HG03025 (cell line): ENCODE measurements around the gene TCFL5.
A peak's percentile ranks its signal among the peaks of the same experiment; 100 is the strongest.

Experiments used
- ATAC-seq: cut with Tn5 transposase; IDR thresholded peaks from one replicate; pipeline ENCODE4 v1.9.1; 2021; ENCODE audit warnings: mild to moderate bottlenecking, moderate library complexity; ENCODE audit not compliant: unreplicated experiment, low FRiP score

TCFL5 gene

DNA sequence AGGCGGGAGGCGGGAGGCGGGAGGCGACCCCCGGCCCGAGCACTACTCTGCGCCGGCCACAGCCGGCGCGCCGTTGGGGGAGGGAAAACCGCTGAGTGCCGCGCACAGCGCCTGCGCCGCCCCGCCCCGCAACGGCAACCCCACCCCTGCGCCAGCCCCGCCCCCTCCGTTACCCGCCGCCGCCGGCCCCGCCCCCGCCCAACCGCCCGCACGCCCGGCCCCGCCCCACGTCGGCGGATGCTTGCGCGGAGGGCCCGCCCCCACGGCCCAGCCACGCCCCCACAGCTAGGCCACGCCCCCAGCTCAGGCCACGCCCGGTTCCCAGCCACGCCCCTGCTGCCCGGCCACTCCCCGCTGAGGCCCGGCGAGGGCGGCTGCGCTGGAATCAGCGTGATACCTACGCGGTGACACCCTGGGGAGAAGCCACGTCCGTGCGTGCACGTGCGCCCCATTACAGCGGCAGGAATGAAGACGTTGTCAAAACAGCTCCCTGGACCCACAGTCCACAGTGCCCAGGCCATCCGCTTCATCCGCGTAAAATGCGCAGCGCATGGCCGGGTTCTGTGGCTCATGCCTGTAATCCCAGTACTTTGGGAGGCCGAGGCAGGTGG is at the start of gene TCFL5:
Gene TCFL5, minus strand, starts transcription at position 97 of the 611 bp plus-strand sequence. CDS start 152 bp downstream, outside the sequence.
- peak; percentile 53 for ATAC-seq

DNA sequence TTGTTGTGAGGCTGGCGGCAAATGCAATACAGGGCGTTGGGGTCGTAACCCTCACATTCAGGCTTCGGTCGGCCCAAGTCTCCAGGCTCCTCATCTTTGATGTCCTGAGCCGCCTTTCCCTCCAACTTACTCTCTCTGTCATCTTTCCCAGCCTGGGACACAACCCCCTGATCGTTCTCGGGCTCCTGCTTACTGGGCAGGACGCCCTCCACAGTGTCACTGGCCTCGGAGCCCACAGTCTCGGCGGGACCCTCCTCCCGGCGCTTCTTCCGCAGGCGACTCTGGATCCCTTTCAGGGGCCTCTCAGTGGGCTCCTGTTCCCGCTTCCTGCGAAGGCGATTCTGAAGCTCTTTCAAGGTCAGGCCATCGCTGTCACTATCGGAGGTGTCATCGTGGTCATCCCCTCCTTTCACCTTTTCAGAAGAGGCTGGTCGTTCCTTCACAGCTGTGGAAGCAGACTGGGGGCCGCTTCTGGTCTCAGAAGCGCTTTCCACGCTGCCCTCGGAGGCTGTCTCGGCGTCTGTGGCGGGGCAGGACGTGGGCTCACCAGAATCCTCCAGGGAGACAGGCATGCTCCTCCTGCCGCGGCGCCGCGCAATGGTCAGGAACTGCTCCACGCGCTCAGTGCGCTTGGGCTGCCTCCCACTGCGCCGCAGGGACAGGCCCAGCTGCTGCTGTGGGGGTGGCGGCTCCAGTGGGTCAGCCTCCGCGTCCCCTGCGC is 49.3 kb upstream of the TCFL5 start:
- no peak for ATAC-seq

DNA sequence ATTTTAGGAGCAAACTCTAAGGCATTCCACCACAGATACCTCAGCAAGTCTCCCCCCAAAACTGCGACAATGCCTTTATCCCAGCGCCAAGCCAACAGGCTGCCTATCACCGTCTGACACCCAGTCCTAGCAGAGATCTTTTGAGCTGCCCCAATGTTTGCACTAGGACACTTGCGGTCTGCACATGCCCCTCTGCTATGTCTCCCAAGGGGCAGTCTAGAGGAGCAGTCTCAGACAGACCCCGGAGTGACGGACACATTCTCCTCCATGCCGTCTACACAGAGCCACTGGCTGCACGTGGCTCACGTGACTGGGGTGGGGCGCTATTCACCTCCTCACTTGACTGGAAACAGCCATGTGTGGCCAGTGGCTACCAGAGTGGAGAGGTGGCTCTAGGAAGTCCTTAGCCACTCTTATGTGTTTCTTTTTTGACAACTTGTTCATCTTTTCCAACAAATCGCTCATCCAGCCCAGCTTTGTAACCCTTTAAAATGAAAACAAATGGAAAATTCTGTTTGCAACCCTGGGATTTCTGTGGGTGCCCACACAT is 48.7 kb upstream of the TCFL5 start:
- no peak for ATAC-seq

DNA sequence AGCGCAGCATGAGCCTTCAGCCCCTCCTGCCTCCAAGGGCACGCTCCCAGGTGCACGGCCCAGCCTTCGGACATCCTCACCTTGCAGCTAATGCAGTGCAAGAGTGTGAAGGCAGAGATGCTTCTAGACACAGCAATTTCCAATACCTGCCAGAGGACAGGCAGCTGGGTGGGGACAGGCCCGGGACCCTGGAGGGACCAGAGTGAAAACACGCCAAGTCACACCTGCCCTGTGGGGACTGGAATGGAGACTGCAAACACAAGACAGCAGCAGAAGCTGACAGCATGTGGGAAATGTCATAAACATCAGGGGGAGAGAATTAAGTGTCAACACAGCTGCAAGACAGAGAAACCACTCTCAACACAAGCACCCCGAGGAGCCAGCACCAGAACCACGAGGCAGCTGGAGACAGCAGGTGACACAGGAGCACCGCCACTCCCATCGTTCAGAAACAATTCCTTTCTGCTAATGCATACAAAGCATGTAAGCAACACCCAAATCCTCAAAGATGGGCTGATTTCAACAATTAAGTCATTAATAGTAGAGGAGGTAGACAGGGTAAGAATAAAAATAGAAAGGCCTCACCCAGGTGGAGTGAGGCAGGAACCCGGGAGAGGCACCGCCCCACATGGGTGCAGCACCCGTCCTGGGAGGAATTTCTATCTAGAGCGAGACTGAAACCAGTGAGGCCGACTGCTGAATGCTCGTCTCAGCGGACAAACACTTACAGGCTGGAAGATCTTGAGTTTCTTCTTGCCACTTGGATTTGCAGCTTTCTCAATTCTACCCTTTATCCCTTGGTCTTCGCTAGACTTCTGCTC is 47.6 kb upstream of the TCFL5 start:
- ATAC-seq = no peak

DNA sequence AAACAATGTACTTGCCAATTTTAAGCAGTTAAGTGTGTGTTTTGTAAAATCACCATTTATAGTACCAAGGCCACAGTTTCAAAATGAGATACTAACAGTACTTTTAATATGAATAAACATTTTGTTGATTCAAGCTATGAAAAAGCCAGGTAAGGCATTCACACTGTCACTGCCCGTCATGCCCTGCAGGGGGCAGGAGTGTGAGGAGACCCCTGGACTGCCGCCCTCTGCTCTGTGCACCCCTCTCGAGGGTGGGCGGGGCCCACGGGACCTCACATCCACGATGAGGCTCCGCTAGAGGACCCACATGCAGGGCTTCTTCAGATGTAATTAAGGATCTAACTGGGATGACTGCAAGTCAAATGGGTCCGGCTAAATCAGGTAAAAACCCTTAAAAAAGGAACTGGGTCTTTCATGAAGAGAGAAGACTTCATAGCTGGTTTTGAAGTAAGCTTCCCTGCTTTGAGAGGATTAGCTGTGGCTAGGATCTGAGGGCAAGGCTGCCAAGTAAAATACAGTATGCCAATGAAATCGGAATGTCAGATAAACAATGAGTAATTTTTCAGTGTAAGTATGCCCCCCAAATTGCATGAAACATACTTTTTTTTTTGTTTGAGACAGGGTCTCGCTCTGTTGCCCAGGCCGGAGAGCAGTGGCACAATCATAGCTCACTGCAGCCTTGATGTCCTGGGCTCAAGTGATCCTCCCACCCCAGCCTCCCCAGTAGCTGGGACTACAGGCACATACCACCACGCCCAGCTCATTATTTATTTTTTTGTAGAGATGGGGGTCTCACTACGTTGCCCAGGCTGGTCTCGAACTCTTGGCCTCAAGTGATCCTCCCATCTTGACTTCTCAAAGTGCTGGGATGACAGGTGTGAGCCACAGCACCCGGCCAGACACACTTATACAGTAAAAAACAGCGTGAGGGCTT is 46.0 kb upstream of the TCFL5 start:
- ATAC-seq = no peak

DNA sequence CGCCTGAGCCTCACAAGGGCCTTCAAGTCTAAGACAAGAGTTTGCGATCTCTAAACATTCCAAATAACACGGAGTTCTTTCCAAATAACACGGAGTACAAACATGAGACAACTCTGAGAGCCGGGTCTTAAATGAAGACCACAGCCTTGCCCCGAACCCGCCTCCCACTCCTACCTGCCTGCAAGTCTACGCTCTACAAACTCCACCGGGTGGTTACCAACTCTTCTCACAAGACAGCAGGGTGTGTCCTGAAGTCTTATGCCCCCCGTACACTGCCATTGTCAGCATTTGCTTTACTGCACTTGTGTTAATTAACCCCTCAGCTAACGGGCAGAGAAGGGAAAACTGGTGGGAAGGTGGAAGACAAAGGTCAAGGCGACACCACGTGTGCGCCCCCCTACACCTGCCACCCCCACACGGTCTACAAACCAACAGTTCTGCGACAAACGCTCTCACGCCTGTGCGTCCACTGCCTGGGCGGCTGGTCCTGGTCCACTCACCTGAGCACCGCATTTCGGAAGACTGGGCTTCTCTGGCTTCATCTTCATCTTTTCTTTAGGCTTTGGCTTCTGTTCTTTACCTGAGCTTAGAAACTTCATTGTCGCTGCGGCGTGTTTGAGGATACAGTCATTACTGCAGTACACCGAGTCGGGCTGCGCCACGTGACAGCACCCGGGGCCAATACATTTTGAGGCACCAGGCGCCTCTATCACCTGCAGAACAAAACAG is 45.2 kb upstream of the TCFL5 start:
- ATAC-seq = no peak

DNA sequence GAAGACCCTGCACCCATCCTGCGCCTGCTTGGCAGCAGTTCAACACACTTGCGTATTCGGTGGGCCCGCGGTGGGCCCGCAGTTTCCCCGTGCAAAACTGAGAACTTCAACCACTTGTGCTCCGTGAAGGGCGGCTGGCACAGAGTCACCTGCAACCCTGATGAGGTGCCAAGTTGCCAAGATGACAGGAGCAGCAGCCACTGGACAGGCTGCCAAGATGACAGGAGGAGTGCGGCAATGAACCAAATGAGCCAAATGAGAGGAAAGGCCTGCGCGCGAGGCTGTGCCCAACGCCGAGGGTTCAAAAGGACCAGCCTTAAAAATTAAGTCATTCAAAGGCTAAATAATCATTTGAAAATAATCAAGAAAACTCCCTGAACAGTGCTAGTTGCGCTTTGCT is 44.6 kb upstream of the TCFL5 start:
- ATAC-seq = no peak

DNA sequence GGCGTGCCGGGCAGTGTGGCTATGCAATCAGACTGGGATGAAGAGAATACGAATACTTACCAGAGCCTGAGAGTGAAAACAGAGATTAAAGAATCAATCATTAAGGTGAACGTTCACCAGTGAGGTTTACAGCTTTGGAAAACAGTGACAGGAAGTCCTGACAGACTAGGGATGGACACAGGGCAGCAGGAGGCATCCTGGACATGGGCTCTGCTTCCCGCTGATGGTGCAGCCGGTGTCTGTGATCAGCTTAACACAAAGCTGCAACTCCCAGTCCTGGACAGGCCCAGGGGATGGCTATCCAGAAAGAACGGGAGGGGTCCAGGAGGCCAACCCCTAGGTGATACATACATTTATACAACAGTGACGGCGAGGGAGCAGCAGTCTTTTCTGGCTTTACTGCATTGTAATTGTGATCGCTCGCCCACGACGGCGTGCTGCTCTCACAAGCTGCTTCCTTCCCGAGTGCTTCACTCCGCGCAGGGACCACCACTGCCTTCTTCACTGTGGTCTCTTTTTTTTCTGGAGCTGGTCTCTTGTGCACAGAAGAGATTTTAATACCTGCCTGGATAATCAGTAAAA is 44.0 kb upstream of the TCFL5 start:
- no peak for ATAC-seq

DNA sequence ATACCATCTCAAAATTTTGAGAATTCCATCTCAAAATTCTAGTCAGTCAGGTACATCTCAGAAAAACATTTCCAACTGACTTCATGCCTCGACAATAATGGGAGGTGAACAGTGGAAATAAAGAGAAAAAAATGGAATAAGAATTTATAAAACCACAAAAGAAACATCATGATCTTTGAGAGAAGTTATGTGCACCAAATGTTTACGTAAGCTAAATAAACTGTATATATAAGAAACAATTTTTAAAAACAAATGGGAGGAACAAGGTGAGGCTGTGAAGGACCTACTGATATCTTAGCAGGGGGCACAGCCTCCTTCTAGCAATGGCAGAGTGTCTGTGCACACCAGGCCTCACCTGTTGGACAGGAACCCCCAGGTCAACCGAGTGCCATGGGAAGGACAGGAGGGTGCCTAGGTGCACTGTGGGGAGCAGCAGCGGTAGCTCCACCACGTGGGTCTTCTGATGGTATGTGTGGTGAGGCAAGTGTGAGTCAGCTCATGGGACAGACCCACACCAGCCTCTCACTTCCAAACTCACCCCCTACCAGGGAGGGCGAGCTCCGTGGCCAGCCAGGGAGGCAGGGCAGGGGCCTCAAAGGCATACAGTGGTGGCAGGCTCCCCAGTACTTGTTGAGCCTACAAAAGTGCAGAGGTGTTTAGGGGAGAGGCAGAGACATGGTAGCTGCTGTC is 41.4 kb upstream of the TCFL5 start:
- no peak for ATAC-seq

DNA sequence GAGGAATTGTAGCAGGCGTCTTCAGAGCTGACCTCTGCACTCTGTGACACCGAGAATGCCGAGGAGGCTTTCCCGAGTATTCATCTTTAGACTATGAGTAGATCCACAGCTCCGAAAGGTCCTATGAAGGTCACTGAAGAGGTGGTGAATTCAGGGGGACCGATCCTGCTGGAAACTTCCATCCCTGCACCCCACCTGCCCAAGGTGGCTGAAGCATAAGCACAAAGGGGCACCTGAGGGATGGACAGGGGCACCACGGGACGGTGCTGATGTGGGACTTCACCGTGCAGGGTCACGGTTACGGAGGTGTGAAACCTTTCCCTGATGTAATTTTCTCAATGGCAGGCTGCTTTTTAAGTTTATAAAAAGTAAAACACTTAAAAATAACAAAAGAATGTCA is 40.3 kb upstream of the TCFL5 start:
- ATAC-seq = no peak

DNA sequence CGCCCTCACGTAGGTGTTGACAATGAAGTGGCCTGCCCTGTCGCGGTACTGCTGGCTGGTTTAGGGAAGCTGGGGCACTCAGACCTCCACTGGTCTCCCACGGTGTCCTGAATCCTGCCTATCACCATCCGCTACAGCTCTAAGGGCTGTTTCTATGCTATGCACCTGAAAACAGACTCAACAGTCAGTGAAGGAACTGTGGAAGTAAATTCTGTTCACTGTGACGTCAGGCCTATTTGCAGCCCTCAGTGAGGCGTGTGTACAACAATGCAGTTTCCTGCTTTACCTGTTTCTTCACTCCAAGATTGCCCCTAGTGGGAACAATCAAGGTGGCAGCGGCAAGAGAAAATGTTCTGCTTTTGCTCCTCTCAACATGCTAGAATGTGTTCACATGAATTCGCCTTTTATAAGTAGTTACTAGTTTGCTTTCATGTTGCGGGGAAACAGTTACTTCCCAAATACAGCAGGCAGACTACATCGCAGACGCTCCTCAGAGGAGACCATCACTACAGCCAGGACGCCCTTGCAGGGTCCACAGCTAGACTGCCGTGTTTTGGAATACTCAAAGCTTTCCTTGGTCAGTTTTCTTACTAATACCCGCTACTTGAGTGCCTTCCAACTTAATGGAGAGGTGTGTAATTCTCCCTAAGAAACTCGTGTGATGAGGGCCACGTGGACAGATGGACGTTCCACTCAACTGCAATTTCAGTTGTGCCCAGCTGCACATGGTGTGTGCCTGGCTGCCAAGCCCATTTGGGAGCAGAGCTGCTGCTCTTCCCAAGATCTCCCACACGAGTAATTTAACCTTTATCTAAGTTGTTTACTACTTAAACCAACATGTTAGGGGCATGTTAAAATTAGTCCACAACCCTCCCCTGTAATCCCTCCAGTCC is 39.3 kb upstream of the TCFL5 start:
- ATAC-seq = no peak

DNA sequence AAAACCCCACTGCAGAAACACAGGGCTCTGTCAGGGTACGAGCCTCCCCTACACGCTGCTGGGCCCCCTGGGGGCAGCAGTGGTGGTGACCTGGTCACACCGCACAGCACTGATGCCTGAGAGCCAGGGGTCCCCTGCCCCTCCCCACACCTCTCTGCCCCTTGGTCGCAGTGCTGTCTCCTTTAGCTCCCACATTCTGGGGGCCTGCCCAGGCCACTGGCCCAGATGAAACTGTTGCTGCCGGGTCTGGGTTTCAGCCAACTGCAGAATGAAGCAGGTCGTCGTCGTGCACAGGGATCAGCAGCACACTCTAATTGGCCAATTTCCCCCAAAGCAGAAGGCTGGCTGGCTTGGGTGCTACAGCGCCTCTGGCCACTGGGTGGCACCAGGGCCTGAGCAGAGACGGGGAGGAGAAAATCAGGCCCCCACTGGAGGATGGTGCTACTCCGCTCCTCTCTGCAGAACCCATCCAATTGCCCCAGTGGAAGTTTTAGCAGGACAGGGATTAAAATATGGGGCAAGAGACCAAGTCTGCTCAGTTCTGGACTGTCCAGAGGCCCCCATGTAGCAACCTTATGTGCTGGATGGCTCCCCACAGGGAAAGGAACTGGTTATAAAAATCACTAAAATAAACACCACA is 38.5 kb upstream of the TCFL5 start:
- no peak for ATAC-seq

DNA sequence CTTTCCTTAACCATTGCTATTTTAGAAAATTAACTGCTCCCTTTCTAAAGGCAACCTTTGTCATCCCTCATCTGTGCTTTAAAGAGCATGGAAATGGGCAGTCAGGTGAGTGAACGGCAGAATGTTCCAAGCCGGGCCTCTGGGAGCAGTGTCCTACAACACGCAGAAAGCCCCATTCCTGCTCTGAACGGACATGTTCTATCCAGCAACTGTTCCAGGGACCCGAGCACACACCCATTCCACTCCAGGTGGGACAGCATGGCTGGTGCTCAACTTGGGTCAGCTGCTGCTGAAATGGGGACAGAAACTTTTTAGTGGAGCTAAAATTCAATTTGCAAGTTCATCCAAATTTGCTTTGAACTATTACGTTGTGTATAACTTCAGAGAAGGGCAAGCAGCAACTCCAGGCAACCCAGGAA is 38.0 kb upstream of the TCFL5 start:
- ATAC-seq = no peak

DNA sequence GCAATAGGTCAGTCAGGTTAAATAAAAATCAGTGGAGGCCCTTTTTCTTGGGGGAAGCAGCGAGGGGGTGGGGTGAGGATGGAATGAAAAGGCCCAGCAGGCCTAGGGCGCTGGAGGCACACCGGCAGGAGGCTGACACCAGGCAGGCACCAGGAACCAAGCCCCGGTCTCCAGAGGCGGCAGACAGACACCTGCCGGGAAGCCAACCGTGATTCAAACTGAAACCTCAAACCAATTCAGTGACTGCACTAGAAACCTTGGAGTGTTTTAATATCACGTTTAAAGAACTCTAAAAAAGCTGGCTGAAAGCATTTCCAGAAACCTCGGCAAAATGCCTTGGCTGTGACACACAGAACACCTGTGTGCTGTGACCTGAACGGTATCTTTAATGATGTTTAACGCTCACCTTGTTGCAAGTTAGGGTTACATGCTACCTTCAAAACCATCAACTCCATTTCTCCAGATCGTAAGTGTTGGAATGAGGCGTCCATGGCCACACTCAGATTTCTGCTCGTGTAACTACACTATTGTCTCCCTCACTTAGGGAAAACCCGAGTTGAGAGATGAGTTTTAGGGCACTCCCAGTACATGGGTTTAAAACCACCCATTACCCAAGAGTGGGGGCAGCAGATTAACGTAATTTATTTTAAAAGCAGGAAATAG is 37.5 kb upstream of the TCFL5 start:
- ATAC-seq = no peak

DNA sequence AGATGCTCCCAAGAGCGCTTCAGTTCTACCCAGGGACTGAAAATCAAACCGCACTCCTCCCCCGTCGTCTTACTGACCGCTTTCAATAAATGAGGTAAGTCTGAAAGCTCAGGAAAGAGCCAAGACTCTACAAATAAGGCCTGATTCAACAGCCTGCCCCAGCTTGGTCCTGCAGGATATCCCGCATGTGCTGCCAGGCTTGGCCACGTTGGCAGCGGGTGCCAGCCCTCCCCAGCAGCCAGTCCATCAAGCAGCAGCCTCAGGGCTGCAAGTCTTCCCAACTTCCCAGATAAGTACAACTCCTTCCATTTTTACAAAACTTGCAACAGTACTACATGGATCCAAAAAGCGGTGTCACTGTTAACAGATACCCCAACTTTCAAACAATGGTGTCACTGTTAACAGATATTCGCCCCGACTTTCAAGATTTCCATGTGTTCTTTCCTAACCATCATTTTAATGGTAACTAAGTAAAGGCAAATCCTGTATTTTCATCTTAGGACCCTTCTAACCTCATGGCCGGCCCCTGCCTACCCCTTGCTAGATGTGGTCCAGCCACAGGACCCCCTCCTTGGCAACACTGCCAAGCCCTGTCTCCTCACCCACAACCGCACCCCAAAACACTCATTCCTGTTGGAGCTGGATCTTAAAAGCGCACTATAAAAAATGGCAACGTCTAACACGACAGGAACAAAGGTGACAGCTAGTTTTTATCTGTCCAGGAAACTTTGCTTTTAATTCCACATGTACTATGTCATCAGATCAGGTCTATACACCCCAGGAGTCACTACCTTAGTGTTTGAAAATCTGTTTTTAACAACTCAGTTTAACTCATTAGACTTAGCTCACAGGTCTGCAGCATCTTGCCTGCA is 36.7 kb upstream of the TCFL5 start:
- no peak for ATAC-seq

DNA sequence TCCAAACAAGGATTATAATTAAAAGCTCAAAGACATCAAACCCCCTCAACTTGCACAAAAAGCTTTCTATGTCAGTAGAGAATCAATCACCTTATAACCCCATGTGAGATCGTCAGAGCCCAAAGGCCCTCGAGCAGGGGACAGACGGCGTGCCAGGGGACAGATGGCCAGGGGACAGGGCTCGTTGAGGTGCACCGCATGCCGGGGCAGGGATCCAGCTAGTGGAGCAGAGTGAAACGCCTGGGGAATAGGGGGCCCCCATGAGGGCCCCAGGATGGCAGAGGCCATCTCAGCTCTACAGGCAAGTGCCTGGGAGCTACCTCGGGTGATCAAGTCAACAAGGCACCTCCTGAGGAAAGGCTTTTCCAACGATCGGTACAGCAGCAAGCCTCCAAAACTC is 36.0 kb upstream of the TCFL5 start:
- no peak for ATAC-seq
